A673 (cell line): ENCODE data around the gene VTI1A. TPM values are rescaled to one million over a fixed set of nuclear protein-coding genes. Genes with fewer than 3 reads are reported as not detected.

ENCODE experiments used
- BruUV-seq: library from RNA; stranded (reverse); fragments of 400-500 nt; replicated peaks from 2 replicates; lab custom pipeline; 2021; lab: Mats Ljungman, UMichigan
- CTCF ChIA-PET: fragments of 300-600 bp; sonication (Branson Sonifier 250); formaldehyde crosslinking; loops from one replicate; lab custom pipeline; 2022; ENCODE audit warnings: antibody characterized with exemption; lab: Charles Lee
- POLR2A ChIA-PET: fragments of 300-600 bp; sonication (Branson Sonifier 250); formaldehyde crosslinking; loops from one replicate; lab custom pipeline; 2022; ENCODE audit warnings: antibody characterized with exemption; ENCODE audit not compliant: low non-redundant PET; lab: Charles Lee
- DNase-seq: peaks from one replicate; pipeline ENCODE4 v3.0.0-alpha.2; 2015; ENCODE audit warnings: low spot score
- H3K27ac ChIP-seq: fragments of 200-600 bp; sonication (generic); 2 replicates; pipeline ENCODE4 v1.5.1; 2016; ENCODE audit warnings: mixed run types, low read depth, mild to moderate bottlenecking, mixed read lengths, antibody characterized with exemption, low read length; ENCODE audit not compliant: poor library complexity, severe bottlenecking
- H3K27me3 ChIP-seq: fragments of 200-600 bp; sonication (generic); replicated peaks from 2 replicates; pipeline ENCODE4 v1.6.1; 2017; ENCODE audit warnings: mixed run types, low read depth, mild to moderate bottlenecking, mixed read lengths, antibody characterized with exemption, low read length; ENCODE audit not compliant: insufficient read depth, poor library complexity
- H3K36me3 ChIP-seq: fragments of 200-600 bp; sonication (generic); 2 replicates; pipeline ENCODE4 v1.6.1; 2016; ENCODE audit warnings: mixed run types, mild to moderate bottlenecking, mixed read lengths, antibody characterized with exemption, low read length; ENCODE audit not compliant: insufficient read depth, poor library complexity, severe bottlenecking
- H3K4me1 ChIP-seq: fragments of 200-600 bp; sonication (generic); 2 replicates; pipeline ENCODE4 v1.6.1; 2017; ENCODE audit warnings: mixed run types, mild to moderate bottlenecking, mixed read lengths, antibody characterized with exemption, low read length; ENCODE audit not compliant: insufficient read depth, poor library complexity, severe bottlenecking
- H3K4me3 ChIP-seq: fragments of 200-600 bp; sonication (generic); 2 replicates; pipeline ENCODE4 v1.5.1; 2016; ENCODE audit warnings: low read depth, mixed run types, mild to moderate bottlenecking, mixed read lengths, low read length; ENCODE audit not compliant: poor library complexity, severe bottlenecking
- H3K9me3 ChIP-seq: fragments of 200-600 bp; sonication (generic); 2 replicates; pipeline ENCODE4 v1.6.1; 2016; ENCODE audit warnings: mixed run types, low read depth, mild to moderate bottlenecking, mixed read lengths, antibody characterized with exemption, low read length; ENCODE audit not compliant: poor library complexity, severe bottlenecking
- EZH2 ChIP-seq: fragments of 200-600 bp; sonication (generic); IDR thresholded peaks from 2 replicates; pipeline ENCODE4 v1.6.1; 2017; ENCODE audit warnings: borderline replicate concordance, low read depth, mild to moderate bottlenecking, mixed read lengths, antibody characterized with exemption, low read length; ENCODE audit not compliant: poor library complexity, severe bottlenecking
- intact Hi-C: fragments of 100-400 bp; cut with micrococcal nuclease; formaldehyde crosslinking; loops from one replicate; pipeline ENCODE4 v1.10.0; 2022; ENCODE audit not compliant: unreplicated experiment
- total RNA-seq: library from RNA; stranded (reverse); gene quantifications from 2 replicates; pipeline ENCODE4 v1.2.3, GENCODE V29; 2021
- TF ChIP-seq, protein P1 (sequence below): fragments of 300-800, 200-600 bp; sonication (generic); conservative IDR thresholded peaks from 2 replicates; pipeline ENCODE4 v1.5.1; 2017; ENCODE audit warnings: low read depth, mild to moderate bottlenecking, antibody characterized with exemption, low read length, moderate library complexity, mixed read lengths

VTI1A gene
- total RNA-seq, 1 experiment from 2014 or later: 38.7 TPM

- H3K4me3 ChIP-seq: no peak overlapping the region
- intact Hi-C loops: no loop called here
- DNase-seq: no peak
- no peaks in the 10 kb centered on the region for H3K4me1 ChIP-seq
- ChIA-PET CTCF (no interaction called here), POLR2A (no interaction called here)
- H3K9me3 ChIP-seq: no peaks in the 10 kb centered on the region
- no TSS peak for BruUV-seq
- H3K36me3 ChIP-seq: no peaks in the 10 kb centered on the region
- no peak for TF ChIP-seq EZH2
- TF ChIP-seq, protein P1, sequence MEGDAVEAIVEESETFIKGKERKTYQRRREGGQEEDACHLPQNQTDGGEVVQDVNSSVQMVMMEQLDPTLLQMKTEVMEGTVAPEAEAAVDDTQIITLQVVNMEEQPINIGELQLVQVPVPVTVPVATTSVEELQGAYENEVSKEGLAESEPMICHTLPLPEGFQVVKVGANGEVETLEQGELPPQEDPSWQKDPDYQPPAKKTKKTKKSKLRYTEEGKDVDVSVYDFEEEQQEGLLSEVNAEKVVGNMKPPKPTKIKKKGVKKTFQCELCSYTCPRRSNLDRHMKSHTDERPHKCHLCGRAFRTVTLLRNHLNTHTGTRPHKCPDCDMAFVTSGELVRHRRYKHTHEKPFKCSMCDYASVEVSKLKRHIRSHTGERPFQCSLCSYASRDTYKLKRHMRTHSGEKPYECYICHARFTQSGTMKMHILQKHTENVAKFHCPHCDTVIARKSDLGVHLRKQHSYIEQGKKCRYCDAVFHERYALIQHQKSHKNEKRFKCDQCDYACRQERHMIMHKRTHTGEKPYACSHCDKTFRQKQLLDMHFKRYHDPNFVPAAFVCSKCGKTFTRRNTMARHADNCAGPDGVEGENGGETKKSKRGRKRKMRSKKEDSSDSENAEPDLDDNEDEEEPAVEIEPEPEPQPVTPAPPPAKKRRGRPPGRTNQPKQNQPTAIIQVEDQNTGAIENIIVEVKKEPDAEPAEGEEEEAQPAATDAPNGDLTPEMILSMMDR: no peak
- no peak overlapping the region for H3K27ac ChIP-seq
- H3K27me3 ChIP-seq: no peaks in the 10 kb centered on the region
Measured at GRCh38 chr10:112607506-112607905, 160.5 kb downstream of the VTI1A start.

DNA sequence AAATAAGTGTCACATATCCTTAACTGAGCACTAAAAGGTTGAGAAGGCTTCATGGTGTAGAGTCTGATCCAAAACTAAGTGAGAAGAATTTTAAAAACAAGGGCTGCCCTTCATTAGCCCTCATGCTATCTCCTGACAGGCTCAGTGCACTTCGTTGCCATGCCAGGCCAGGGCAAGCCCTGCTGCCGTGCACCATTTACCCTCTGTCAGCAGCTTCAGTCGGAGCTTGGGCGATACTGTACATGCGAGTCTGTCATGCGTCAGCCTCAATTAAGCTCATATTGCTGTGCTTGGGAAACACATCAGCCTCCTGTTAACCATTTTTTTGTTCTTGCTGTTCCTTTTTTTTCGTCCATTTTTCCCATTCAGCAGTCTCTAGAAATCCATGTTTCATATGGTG is 166.6 kb downstream of the VTI1A start:
- CTCF ChIA-PET: no interaction called here
- Histone ChIP-seq H3K27ac (no peak overlapping the region), H3K9me3 (peaks cover 6% of the 10 kb centered on the region), H3K4me3 (no peak overlapping the region), H3K4me1 (no peaks in the 10 kb centered on the region), H3K27me3 (no peaks in the 10 kb centered on the region), H3K36me3 (no peaks in the 10 kb centered on the region)
- POLR2A ChIA-PET: no interaction called here
- intact Hi-C loops: no loop called here
- TF ChIP-seq, protein P1: no peak
- no peak for TF ChIP-seq EZH2
- DNase-seq: no peak
- BruUV-seq: no TSS peak

DNA sequence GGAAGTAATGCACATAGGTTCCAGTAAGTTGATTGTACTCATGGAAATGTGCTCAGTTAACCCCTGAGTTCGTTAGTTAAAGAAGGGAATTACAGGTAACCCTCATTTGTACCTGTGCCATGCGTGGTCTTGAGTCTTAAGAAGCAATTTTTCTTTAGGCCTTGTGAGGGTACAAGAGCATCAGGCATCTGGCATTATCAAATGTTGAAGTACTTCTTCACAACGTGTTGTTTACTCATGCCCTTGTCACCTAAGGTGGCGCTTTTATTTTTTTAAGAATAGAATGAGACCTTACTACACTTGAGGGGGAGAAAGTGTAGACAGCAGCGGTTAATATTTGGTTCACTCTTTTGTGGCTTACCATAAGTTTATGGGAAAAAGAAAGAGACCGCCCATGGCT is 167.1 kb downstream of the VTI1A start:
- no peak for TF ChIP-seq EZH2
- TF ChIP-seq, protein P1: no peak
- DNase-seq: no peak
- H3K36me3 ChIP-seq: no peaks in the 10 kb centered on the region
- intact Hi-C loops: no loop called here
- H3K4me1 ChIP-seq: no peaks in the 10 kb centered on the region
- POLR2A ChIA-PET: no interaction called here
- BruUV-seq: no TSS peak
- H3K27ac ChIP-seq: no peak overlapping the region
- CTCF ChIA-PET: no interaction called here
- no peaks in the 10 kb centered on the region for H3K27me3 ChIP-seq
- H3K9me3 ChIP-seq: peaks cover 6% of the 10 kb centered on the region
- H3K4me3 ChIP-seq: no peak overlapping the region
